Hematopoietic multipotent progenitor cell treated with erythropoietin and hydrocortisone succinate and interleukin-3 and kit ligand, for 8 days (in vitro differentiated cells): Measurements from ENCODE around the gene ZFX.

ENCODE experiments used
- DNase-seq: peaks from one replicate; pipeline ENCODE4 v3.0.0-alpha.2; 2015

The ZFX gene

DNA sequence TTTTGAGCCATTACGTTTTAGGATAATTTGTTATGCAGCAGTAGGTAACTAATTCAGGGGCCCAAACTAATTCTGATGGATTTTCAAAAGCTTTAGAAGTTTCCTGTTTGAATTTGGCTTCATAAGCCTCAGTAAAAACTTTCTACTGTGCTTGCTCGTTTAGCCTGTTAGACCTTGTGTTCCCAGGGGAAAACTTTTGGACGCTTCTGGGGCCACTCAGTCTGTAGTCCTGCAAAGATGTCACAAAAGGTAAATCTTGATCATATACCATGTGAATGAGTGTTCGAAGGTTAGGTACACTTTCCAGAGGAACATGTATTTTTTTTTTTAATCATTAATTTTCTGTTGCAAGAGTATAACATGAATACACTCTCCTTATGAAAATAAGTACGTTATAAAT is 93.7 kb downstream of the ZFX start:
- no peak for DNase-seq

DNA sequence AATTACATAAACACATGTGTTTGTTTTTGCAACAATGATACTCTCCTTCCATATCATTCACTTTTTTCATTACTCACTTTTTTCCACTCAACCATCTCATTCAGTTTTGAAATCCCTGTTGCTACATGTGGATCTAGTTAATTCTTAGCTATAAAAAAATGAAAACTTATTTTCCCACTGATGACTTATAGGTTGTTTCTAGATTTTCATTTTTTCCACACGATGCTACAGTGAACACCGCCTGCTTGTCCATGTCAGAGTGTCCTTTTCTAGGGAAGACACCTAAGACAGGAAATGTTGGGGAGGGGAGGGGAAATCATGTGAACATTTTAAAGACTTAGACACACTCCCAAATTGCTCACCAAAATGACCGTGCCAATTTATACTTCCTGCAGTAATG is 94.2 kb downstream of the ZFX start:
- DNase-seq, result no peak

DNA sequence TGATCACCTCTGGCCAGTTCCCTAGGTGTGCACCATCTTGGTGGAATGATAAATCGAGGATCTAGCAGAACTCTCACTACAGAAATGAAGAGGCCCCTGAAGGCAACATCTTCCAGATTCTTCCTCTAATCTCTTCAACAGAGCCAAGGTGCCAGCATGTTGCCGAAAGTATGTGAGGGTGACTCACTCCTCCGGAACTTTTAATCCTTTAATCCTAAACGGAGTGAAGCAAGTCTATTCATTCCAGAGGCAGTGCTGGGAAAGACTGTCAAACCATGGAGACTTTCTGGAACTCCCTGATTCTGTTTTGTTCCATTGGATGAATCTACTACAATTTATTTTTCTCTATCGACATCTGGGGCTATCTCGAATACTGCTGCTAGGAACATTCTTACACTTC is 95.7 kb downstream of the ZFX start:
- DNase-seq, result no peak

DNA sequence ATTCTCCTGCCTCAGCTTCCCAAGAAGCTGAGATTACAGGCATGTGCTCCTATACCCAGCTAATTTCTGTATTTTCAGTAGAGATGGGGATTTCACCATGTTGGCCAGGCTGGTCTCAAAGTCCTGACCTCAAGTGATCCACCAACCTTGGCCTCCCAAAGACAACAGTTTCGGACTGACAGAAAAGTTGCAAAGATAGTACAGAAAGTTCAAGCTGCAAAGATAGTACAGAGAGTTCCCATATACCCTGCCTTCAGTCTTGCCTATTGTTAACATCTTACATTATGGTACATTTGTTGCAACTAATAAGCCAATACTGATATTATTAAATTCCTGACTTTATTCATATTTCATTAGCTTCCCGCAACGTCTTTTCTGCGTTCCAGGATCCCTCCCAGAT is 98.5 kb downstream of the ZFX start:
- no peak for DNase-seq

DNA sequence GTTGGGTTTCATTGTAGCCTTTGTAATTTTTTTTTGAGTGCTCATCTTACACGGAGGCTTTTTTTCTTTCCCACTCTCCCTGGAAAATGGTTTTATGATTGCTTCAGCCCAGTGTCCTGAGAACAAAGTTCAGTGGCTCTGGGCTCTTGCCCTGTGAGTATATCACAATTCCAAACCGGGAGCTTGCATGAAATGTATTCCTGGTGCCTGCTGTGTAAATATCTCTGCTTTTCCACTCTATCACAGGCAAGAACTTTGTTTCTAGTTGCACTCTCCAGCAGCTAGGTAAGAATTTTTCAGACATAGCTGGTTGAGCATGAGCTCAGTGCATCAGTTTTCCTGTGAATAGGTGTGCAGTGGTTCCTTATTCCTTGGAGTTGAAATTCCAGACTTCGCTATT is 103.5 kb downstream of the ZFX start:
- no peak for DNase-seq

DNA sequence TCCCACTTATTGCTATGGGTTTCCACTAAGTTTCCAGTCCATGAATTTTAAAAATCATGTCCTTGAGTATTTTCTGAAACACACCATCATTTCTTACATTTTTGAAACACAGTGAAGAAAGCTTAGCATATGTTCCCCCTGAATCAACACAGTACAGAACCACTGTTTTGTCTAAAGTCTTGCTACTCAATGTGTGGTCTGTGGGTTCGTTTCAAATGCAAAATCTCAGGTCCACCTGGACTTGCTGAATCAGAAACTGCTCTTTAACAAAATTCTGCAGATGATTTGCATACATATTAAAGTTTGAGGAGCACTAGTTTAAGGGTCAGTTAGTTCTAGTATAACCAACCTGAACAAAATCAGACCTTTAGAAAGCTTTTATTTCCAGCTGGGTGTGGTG is 103.9 kb downstream of the ZFX start:
- DNase-seq, result no peak

DNA sequence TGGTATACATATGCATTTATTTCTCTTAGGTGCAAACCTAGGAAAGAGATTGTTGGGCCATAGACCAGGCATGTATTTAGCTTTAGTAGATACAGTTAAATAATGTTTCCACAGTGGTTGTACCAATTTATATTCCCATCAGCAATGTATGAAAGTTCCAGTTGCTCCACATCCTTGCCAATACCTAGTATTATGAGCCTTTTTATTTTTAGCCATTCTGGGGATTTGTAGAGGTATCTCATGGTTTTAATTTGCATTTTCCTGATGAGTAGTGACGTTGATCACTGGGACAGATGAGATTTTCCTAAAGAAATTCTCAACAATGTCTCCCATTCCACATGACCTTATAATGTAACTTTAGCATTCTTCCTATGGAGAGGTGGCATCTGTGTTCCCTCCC is 107.5 kb downstream of the ZFX start:
- DNase-seq, result no peak

DNA sequence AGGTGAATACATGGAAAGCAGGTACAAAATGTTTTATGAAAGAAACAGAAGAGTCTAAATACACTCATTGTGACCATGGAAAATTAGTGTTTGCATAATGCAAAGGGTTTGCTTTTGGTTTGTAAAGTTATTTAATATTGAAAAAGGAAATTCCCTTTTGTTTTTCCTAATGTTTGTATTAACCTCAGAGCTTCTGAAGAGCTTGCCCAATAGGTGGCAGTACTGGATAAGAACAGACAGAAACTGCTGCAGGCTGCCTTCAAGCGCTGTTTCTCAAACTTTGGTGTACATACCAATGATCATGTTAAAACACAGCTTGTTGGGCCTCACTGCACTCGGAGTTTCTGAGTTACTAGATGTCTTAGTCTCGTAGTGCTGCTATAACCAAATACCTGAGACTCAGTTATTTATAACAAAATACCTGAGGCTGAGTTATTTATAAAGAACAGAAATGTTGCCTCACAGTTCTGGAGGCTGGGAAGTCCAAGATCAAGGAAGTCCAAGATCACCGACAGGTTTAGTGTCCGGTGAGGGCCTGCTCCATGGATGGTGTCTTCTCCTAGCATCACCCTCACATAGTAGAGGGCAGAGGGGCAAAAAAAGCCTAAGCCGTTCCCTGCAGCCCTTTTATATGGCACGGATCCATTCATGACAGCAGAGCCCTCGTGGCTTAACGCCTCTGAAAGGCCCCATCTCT is 110.2 kb downstream of the ZFX start:
- peak; percentile 65 for DNase-seq

DNA sequence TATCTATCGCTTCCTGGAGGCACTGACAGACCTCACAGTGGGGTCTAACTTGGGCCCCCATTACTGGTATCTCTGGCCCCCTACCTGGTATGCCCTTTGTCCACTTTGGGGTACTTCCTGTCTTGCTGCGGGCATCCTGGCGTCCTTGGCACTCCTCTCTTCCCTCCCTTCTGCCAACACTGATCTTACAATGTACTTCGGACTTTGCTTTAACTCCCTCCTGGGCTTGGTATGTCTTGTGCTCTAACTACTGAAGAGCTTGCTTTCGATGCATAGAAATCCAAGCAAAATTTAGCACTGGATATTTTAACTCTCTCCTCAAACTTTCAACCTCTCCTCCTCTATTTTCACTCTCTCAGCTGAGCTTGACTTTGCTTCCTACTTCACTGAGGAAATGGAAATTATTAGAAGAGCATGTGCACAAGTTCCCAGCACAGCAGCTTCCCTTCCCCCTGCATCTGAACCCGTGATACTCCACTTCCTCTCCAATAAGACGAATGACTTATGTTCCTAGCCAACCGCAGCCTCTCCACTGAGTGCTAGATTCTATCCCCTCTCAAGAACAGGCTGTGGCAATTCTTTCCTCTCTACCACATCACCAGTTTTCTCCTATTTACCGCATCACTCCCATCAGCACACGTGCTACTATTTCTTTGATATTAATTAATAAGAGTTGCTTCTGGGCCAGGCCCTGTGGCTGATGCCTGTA is 111.5 kb downstream of the ZFX start:
- DNase-seq, result peak; percentile 35

DNA sequence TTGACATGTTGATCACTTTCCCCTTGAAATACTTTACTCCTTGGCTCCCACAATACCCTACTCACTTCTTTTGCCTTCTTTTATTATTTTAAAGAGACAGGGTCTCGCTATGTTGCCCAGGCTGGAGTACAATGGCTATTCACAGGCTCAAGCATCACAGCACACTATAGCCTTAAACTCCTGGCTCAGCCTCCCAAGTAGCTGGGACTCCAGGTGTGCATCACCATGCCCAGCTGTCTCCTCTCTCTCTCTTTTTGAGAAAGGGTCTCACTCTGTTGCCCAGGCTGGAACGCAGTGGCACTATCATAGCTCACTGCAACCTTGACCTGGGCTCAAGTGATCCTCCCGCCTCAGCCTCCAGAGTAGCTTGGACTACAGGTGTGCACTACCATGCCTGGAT is 112.8 kb downstream of the ZFX start:
- no peak for DNase-seq

DNA sequence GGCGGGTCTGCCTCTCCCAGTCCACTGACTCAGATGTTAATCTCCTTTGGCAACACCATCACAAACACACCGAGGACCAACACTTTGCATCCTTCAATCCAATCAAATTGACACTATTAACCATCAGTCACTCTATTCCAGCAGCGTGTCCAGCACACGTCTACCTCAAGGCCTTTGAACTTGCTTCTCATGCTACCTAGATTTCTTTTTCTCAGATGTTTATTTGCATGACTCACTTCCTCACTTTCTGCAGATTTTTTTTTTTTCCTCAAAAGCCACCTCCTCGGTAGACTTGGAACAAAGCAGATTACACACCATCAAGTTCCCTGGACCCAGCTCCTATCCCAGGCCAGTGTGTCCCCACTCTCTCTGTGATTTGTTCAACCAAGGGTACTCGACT is 114.9 kb downstream of the ZFX start:
- DNase-seq, result no peak
